Endothelial cell of umbilical vein (primary cell): ENCODE data around the gene INHBB. TPM values are rescaled to one million over a fixed set of nuclear protein-coding genes. Genes with fewer than 3 reads are reported as not detected.

Source experiments
- BruUV-seq: library from RNA; stranded (reverse); fragments of 400-500 nt; replicated peaks from 2 replicates; lab custom pipeline; 2021; lab: Mats Ljungman, UMichigan
- CTCF ChIA-PET: fragments of 300-600, 350-600 bp; sonication (Branson Sonifier 250); formaldehyde crosslinking; loops from one replicate; lab custom pipeline; 2021; ENCODE audit warnings: antibody characterized with exemption, inconsistent platforms; lab: Charles Lee
- POLR2A ChIA-PET: fragments of 300-600, 350-600 bp; sonication (Branson Sonifier 250); formaldehyde crosslinking; loops from one replicate; lab custom pipeline; 2021; ENCODE audit warnings: antibody characterized with exemption, inconsistent platforms; lab: Charles Lee
- DNase-seq: peaks from one replicate; pipeline ENCODE4 v3.0.0-alpha.2; 2011; ENCODE audit warnings: low read depth, low spot score
- FAIRE-seq: peaks from 2 replicates; lab custom pipeline; 2011; peaks lifted over from hg19 to GRCh38; lab: Jason Lieb, UNC
- H2AFZ ChIP-seq: 2 replicates; pipeline ENCODE4 v1.6.0; 2012; ENCODE audit warnings: low read depth, low read length, control low read depth, inconsistent platforms
- H3K27ac ChIP-seq: 2 replicates; pipeline ENCODE4 v1.5.1; 2011; ENCODE audit warnings: low read depth, mild to moderate bottlenecking, control low read depth, low read length, moderate library complexity; ENCODE audit not compliant: insufficient read depth
- H3K27me3 ChIP-seq, 2 experiments: 2 replicates each; pipeline versions ENCODE4 v1.6.0 to v1.6.1; 2011; ENCODE audit warnings: low read length in 2 of 2, mixed read lengths in 1 of 2; ENCODE audit not compliant: control insufficient read depth in 2 of 2, insufficient read depth in 2 of 2
- H3K36me3 ChIP-seq, 2 experiments: 2 replicates in 1 of 2; 3 replicates in 1 of 2; pipeline ENCODE4 v1.5.1; 2011; ENCODE audit warnings: low read length in 2 of 2, mild to moderate bottlenecking in 1 of 2, moderate library complexity in 1 of 2; ENCODE audit not compliant: control insufficient read depth in 2 of 2, insufficient read depth in 2 of 2; ENCODE audit errors: extremely low read depth in 1 of 2
- H3K4me1 ChIP-seq: 3 replicates; pipeline ENCODE4 v1.5.1; 2011; ENCODE audit warnings: mild to moderate bottlenecking, low read length; ENCODE audit not compliant: control insufficient read depth, insufficient read depth; ENCODE audit errors: extremely low read depth
- H3K4me2 ChIP-seq: 2 replicates; pipeline ENCODE4 v1.6.1; 2011; ENCODE audit warnings: low read length, control low read depth, mixed read lengths; ENCODE audit not compliant: insufficient read depth
- H3K4me3 ChIP-seq, 3 experiments: fragments of 200-600 bp in 1 of 3; sonication (generic), shearing (Covaris generic) in 1 of 3; replicated peaks in 1 of 3; 2 replicates each; pipeline ENCODE4 v1.5.1; 2011 to 2016; ENCODE audit warnings: control low read depth in 3 of 3, low read length in 3 of 3, mild to moderate bottlenecking in 2 of 3, inconsistent platforms in 1 of 3, low read depth in 1 of 3, moderate library complexity in 1 of 3; ENCODE audit not compliant: insufficient read depth in 1 of 3
- H3K79me2 ChIP-seq: 2 replicates; pipeline ENCODE4 v1.6.0; 2012; ENCODE audit warnings: low read length, inconsistent platforms; ENCODE audit not compliant: control insufficient read depth, insufficient read depth
- H3K9ac ChIP-seq: replicated peaks from 2 replicates; pipeline ENCODE3; 2011; ENCODE audit warnings: low read length, control low read depth; ENCODE audit not compliant: insufficient read depth; ENCODE audit errors: extremely low read depth
- H3K9me1 ChIP-seq: replicated peaks from 3 replicates; pipeline ENCODE4 v1.6.0; 2011; ENCODE audit warnings: mild to moderate bottlenecking, low read length; ENCODE audit not compliant: control insufficient read depth, insufficient read depth; ENCODE audit errors: extremely low read depth
- H3K9me3 ChIP-seq: replicated peaks from 2 replicates; pipeline ENCODE4 v1.5.1; 2012; ENCODE audit warnings: low read length, inconsistent platforms; ENCODE audit not compliant: control insufficient read depth, insufficient read depth
- H4K20me1 ChIP-seq: replicated peaks from 2 replicates; pipeline ENCODE3; 2011; ENCODE audit warnings: mild to moderate bottlenecking, low read length; ENCODE audit not compliant: control insufficient read depth, insufficient read depth; ENCODE audit errors: extremely low read depth
- CTCF ChIP-seq, 2 donors: IDR thresholded peaks; 1 replicate in 1 of 2; 2 replicates in 1 of 2; pipeline ENCODE4 v1.5.1; 2011; ENCODE audit warnings: low read length in 2 of 2, mild to moderate bottlenecking in 2 of 2, moderate library complexity in 2 of 2, control low read depth in 1 of 2, inconsistent platforms in 1 of 2, low read depth in 1 of 2; ENCODE audit not compliant: insufficient read depth in 1 of 2; ENCODE audit errors: extremely low read depth in 1 of 2
- EZH2 ChIP-seq: IDR thresholded peaks from 2 replicates; pipeline ENCODE4 v1.6.1; 2012; ENCODE audit warnings: borderline replicate concordance, low read depth, mild to moderate bottlenecking, moderate library complexity, low read length, inconsistent platforms; ENCODE audit not compliant: severe bottlenecking
- FOS ChIP-seq: IDR thresholded peaks from 2 replicates; pipeline ENCODE4 v1.6.1; 2011; ENCODE audit warnings: mild to moderate bottlenecking, low read length, moderate library complexity, borderline replicate concordance; ENCODE audit not compliant: insufficient read depth
- GATA2 ChIP-seq: IDR thresholded peaks from 2 replicates; pipeline ENCODE4 v1.7.0; 2011; ENCODE audit warnings: low read depth, mild to moderate bottlenecking, moderate library complexity, mixed read lengths, low read length; ENCODE audit not compliant: insufficient read length, insufficient read depth
- JUN ChIP-seq: IDR thresholded peaks from 2 replicates; pipeline ENCODE4 v1.6.1; 2011; ENCODE audit warnings: borderline replicate concordance, low read depth; ENCODE audit not compliant: insufficient read length, insufficient read depth
- MAX ChIP-seq: IDR thresholded peaks from 2 replicates; pipeline ENCODE4 v1.6.1; 2011; ENCODE audit not compliant: insufficient read depth, insufficient read length
- MYC ChIP-seq: IDR thresholded peaks from one replicate; pipeline ENCODE4 v1.6.1; 2011; ENCODE audit warnings: mild to moderate bottlenecking, low read depth, low read length
- POLR2A ChIP-seq: IDR thresholded peaks from 2 replicates; pipeline ENCODE4 v1.6.1; 2012; ENCODE audit warnings: low read depth, mild to moderate bottlenecking, control low read depth, low read length
- POLR2AphosphoS5 ChIP-seq: IDR thresholded peaks from 2 replicates; pipeline ENCODE4 v1.6.1; 2012; ENCODE audit warnings: low read depth, mild to moderate bottlenecking, control low read depth, low read length, moderate library complexity; ENCODE audit not compliant: insufficient read depth
- dilution Hi-C: fragments of 300-500 bp; cut with MboI; formaldehyde crosslinking; loops from one replicate; pipeline ENCODE4 v1.15.0; 2019; ENCODE audit warnings: low sequenced_read_pairs; ENCODE audit not compliant: extremely low pct_ligation_motif_present
- intact Hi-C: fragments of 100-400 bp; cut with micrococcal nuclease; formaldehyde crosslinking; loops from one replicate; pipeline ENCODE4 v1.10.0; 2022
- polyA plus RNA-seq, 4 experiments: library from polyadenylated mRNA; depleted of rRNA in 3 of 4; stranded (reverse) in 3 of 4; unstranded in 1 of 4; fragments of >200 nt; gene quantifications; 2 replicates each; pipeline versions ENCODE4 v1.2.1 to v1.2.3, GENCODE V29; 2011 to 2012; ENCODE audit warnings: missing spikeins in 1 of 4
- total RNA-seq: library from RNA; stranded (reverse); gene quantifications from 2 replicates; pipeline ENCODE4 v1.2.3, GENCODE V29; 2021

INHBB gene
- total and polyA plus RNA-seq, 2 donors (not counting 3 experiments of a cell fraction or from before 2014, with no cell fraction given), result 0.11 to 1.8 TPM

- FAIRE-seq, result peak; percentile 70
- Histone ChIP-seq H3K36me3 (no peaks in the 10 kb centered on the region), H3K4me2 (no peak overlapping the region), H3K27me3 (peaks cover 47 to 67% of the 10 kb centered on the region in 2 experiments), H3K79me2 (no peaks in the 10 kb centered on the region), H3K4me1 (no peaks in the 10 kb centered on the region), H3K9ac (no peak overlapping the region), H3K9me1 (no peaks in the 10 kb centered on the region), H3K4me3 (no peak overlapping the region), H2AFZ (no peak overlapping the region), H3K9me3 (no peaks in the 10 kb centered on the region), H3K27ac (no peak overlapping the region), H4K20me1 (no peaks in the 10 kb centered on the region)
- no peak for TF ChIP-seq JUN
- TF ChIP-seq POLR2AphosphoS5, result no peak
- no peak for TF ChIP-seq GATA2
- peak; percentile 90 for TF ChIP-seq EZH2
- no peak for TF ChIP-seq POLR2A
- TF ChIP-seq MAX, result no peak
- TF ChIP-seq FOS, result no peak
- no peak for TF ChIP-seq MYC
- peak; percentile 79 to 89 for TF ChIP-seq CTCF (IDR thresholded peaks at IDR 0.05; ENCODE audit: extremely low read depth in 1 of 2, insufficient read depth in 1 of 2, low read depth in 1 of 2, low read length in 2 of 2)
- intact Hi-C loops, result loop anchor here (1.0 kb wide), 5 partner anchors 94 to 337 kb away; no protein-coding TSS in a partner anchor
- POLR2A ChIA-PET, result no interaction called here
- dilution Hi-C loops, result no loop called here
- BruUV-seq, result no TSS peak
- DNase-seq, result peak; percentile 66
- CTCF ChIA-PET, result interaction anchor here (0.6 to 6.1 kb wide), 38 partner anchors 8 to 736 kb away, joined by 3 to 148 read pairs (median 5); partner anchors contain the start of gene TMEM185B
Measured at GRCh38 chr2:120343433-120344105, 2.4 kb upstream of the INHBB start.
